Parathyroid adenoma (tissue), 2 donors: ENCODE data around the gene TMEM87B.
"Not testable (repeated sequence)": the region's sequence is repeated elsewhere in the genome, so short reads cannot be mapped to it uniquely, and the experiment has no call there.

ENCODE experiments used
- H2AFZ ChIP-seq: fragments of 300-600 bp; sonication (generic); one replicate; pipeline ENCODE4 v1.7.0; 2017; ENCODE audit warnings: antibody characterized with exemption, mild to moderate bottlenecking
- H3K27ac ChIP-seq: fragments of 300-600 bp; sonication (generic); one replicate; pipeline ENCODE4 v1.7.0; 2017
- H3K27me3 ChIP-seq: fragments of 300-600 bp; sonication (generic); one replicate; pipeline ENCODE4 v1.7.0; 2017; ENCODE audit warnings: low read length; ENCODE audit not compliant: control insufficient read depth, insufficient read depth
- H3K36me3 ChIP-seq: fragments of 300-600 bp; sonication (generic); one replicate; pipeline ENCODE4 v1.7.0; 2017; ENCODE audit warnings: low read length; ENCODE audit not compliant: control insufficient read depth, insufficient read depth
- H3K4me1 ChIP-seq: fragments of 300-600 bp; sonication (generic); one replicate; pipeline ENCODE4 v1.7.0; 2017; ENCODE audit warnings: control low read depth
- H3K4me2 ChIP-seq: fragments of 300-600 bp; sonication (generic); one replicate; pipeline ENCODE4 v1.7.0; 2017; ENCODE audit warnings: low read length
- H3K4me3 ChIP-seq: fragments of 300-600 bp; sonication (generic); one replicate; pipeline ENCODE4 v1.7.0; 2017; ENCODE audit warnings: low read depth, low read length
- H3K79me2 ChIP-seq: fragments of 300-600 bp; sonication (generic); one replicate; pipeline ENCODE4 v1.7.0; 2017; ENCODE audit warnings: control low read depth
- H3K9ac ChIP-seq: fragments of 300-600 bp; sonication (generic); one replicate; pipeline ENCODE4 v1.7.0; 2017; ENCODE audit warnings: mild to moderate bottlenecking
- H3K9me3 ChIP-seq: fragments of 300-600 bp; sonication (generic); one replicate; pipeline ENCODE4 v1.7.0; 2017; ENCODE audit warnings: low read length; ENCODE audit not compliant: control insufficient read depth
- CTCF ChIP-seq: fragments of 300-600 bp; sonication (generic); IDR thresholded peaks from one replicate; pipeline ENCODE4 v1.7.0; 2017; ENCODE audit warnings: antibody characterized with exemption, mild to moderate bottlenecking
- donor health status: primary hyperparathyroidism.

The TMEM87B gene

GRCh38 chr2:112041460-112041859 is 13.6 kb upstream of the TMEM87B start:
- H3K9ac ChIP-seq, H3K36me3 ChIP-seq, H3K79me2 ChIP-seq, H3K9me3 ChIP-seq, H3K4me2 ChIP-seq, H3K27ac ChIP-seq, H3K4me3 ChIP-seq, H3K4me1 ChIP-seq, H3K27me3 ChIP-seq, H2AFZ ChIP-seq: not testable (repeated sequence)

- H3K4me3 ChIP-seq, result no peak overlapping the region
- no peaks in the 10 kb centered on the region for H3K27me3 ChIP-seq
- H2AFZ ChIP-seq, result no peak overlapping the region
- H3K4me2 ChIP-seq, result no peak overlapping the region
- H3K79me2 ChIP-seq, result no peaks in the 10 kb centered on the region
- H3K36me3 ChIP-seq, result no peaks in the 10 kb centered on the region
- no peaks in the 10 kb centered on the region for H3K4me1 ChIP-seq
- no peaks in the 10 kb centered on the region for H3K9me3 ChIP-seq
- no peak overlapping the region for H3K27ac ChIP-seq
- no peak for TF ChIP-seq CTCF
- no peak overlapping the region for H3K9ac ChIP-seq
Observed at GRCh38 chr2:112045446-112046014, 9.5 kb upstream of the TMEM87B start.

- Histone ChIP-seq H3K4me3 (no peak overlapping the region), H3K27ac (no peak overlapping the region), H3K9me3 (no peaks in the 10 kb centered on the region), H3K27me3 (no peaks in the 10 kb centered on the region), H3K4me1 (no peaks in the 10 kb centered on the region), H2AFZ (no peak overlapping the region), H3K4me2 (no peak overlapping the region), H3K79me2 (no peaks in the 10 kb centered on the region), H3K9ac (no peak overlapping the region), H3K36me3 (no peaks in the 10 kb centered on the region)
- no peak for TF ChIP-seq CTCF
Observed at GRCh38 chr2:112046231-112046630, 8.8 kb upstream of the TMEM87B start.

- H3K27ac ChIP-seq, result no peak overlapping the region
- H3K4me1 ChIP-seq, result no peaks in the 10 kb centered on the region
- H3K36me3 ChIP-seq, result no peaks in the 10 kb centered on the region
- no peak overlapping the region for H3K9ac ChIP-seq
- H3K9me3 ChIP-seq, result no peaks in the 10 kb centered on the region
- H3K79me2 ChIP-seq, result no peaks in the 10 kb centered on the region
- H3K27me3 ChIP-seq, result no peaks in the 10 kb centered on the region
- no peak overlapping the region for H2AFZ ChIP-seq
- H3K4me3 ChIP-seq, result no peak overlapping the region
- no peak for TF ChIP-seq CTCF
- no peak overlapping the region for H3K4me2 ChIP-seq
Observed at GRCh38 chr2:112047537-112048235, 7.4 kb upstream of the TMEM87B start.

- Histone ChIP-seq H3K4me3 (no peak overlapping the region), H3K4me2 (no peak overlapping the region), H2AFZ (no peak overlapping the region), H3K9me3 (no peaks in the 10 kb centered on the region), H3K27me3 (no peaks in the 10 kb centered on the region), H3K4me1 (no peaks in the 10 kb centered on the region), H3K36me3 (no peaks in the 10 kb centered on the region), H3K9ac (no peak overlapping the region), H3K27ac (no peak overlapping the region), H3K79me2 (no peaks in the 10 kb centered on the region)
- TF ChIP-seq CTCF, result no peak
Observed at GRCh38 chr2:112048236-112048592, 6.9 kb upstream of the TMEM87B start.
